Measurements from ENCODE around the gene TMEM132D.

- no peak for TF ChIP-seq EZH2 (IDR thresholded peaks at IDR 0.05; ENCODE audit: insufficient read depth, low read length)
- no peak for TF ChIP-seq CTCF (IDR thresholded peaks at IDR 0.05; ENCODE audit: insufficient read depth, low read depth, low read length)
These were observed 741.0 kb downstream of the TMEM132D start for GRCh38 chr12:129162805-129163204.

All from astrocyte (in vitro differentiated cells and primary cell).